Lung (tissue), 12 donors: Measurements from ENCODE around the gene POLR2B. TPM values are rescaled to one million over a fixed set of nuclear protein-coding genes. Genes with fewer than 3 reads are reported as not detected.
A peak's percentile ranks its signal among the peaks of the same experiment; 100 is the strongest.

ENCODE experiments used
- ATAC-seq: fragments of 200-7000 bp; cut with Tn5 transposase; one replicate; pipeline ENCODE4 v1.9.1; 2020; ENCODE audit warnings: moderate number of reproducible peaks; ENCODE audit not compliant: insufficient read depth, low FRiP score
- DNase-seq, 3 donors: peaks; one replicate each; pipeline ENCODE4 v3.0.0-alpha.2; 2013 to 2017
- H3K27ac ChIP-seq, 2 donors: one replicate each; pipeline ENCODE4 v1.5.1; 2013; ENCODE audit warnings: mild to moderate bottlenecking in 2 of 2, moderate library complexity in 2 of 2, control low read depth in 1 of 2, inconsistent platforms in 1 of 2, low read depth in 1 of 2, low read length in 1 of 2
- H3K27me3 ChIP-seq, 3 donors: one replicate each; pipeline ENCODE4 v1.5.1; 2013; ENCODE audit warnings: low read length in 2 of 3; ENCODE audit not compliant: control insufficient read depth in 3 of 3, insufficient read depth in 3 of 3
- H3K36me3 ChIP-seq, 4 donors: one replicate each; pipeline ENCODE4 v1.5.1; 2013; ENCODE audit warnings: low read length in 4 of 4, mild to moderate bottlenecking in 1 of 4, moderate library complexity in 1 of 4; ENCODE audit not compliant: control insufficient read depth in 4 of 4, insufficient read depth in 4 of 4
- H3K4me1 ChIP-seq, 5 donors: one replicate each; pipeline ENCODE4 v1.5.1; 2013; ENCODE audit warnings: low read length in 5 of 5, mild to moderate bottlenecking in 2 of 5, moderate library complexity in 1 of 5; ENCODE audit not compliant: control insufficient read depth in 5 of 5, insufficient read depth in 5 of 5
- H3K4me3 ChIP-seq: one replicate; pipeline ENCODE4 v1.5.1; 2013; ENCODE audit warnings: mild to moderate bottlenecking, control low read depth, moderate library complexity
- H3K9ac ChIP-seq, 2 donors: one replicate each; pipeline ENCODE4 v1.5.1; 2013; ENCODE audit warnings: low read length in 2 of 2, control low read depth in 1 of 2; ENCODE audit not compliant: insufficient read depth in 1 of 2
- H3K9me3 ChIP-seq, 4 donors: one replicate each; pipeline ENCODE4 v1.5.1; 2013; ENCODE audit warnings: low read length in 3 of 4, mild to moderate bottlenecking in 1 of 4, moderate library complexity in 1 of 4; ENCODE audit not compliant: control insufficient read depth in 4 of 4, insufficient read depth in 3 of 4
- CTCF ChIP-seq: IDR thresholded peaks from 2 replicates; pipeline ENCODE4 v1.5.1; 2012; ENCODE audit warnings: mild to moderate bottlenecking; ENCODE audit errors: control extremely low read depth, extremely low read depth
- WGBS, 2 donors: extraction: QIAGEN DNeasy Blood & Tissue Kit; methylation state at CpG; one replicate each; pipeline ENCODE4 v1.1.7; 2013; 5-methylcytosine and 5-hydroxymethylcytosine counted together
- polyA plus RNA-seq, 2 donors: library from polyadenylated mRNA; stranded (reverse); fragments of 200-250 nt; gene quantifications; one replicate each; pipeline ENCODE4 v1.2.1, GENCODE V29; 2013
- total RNA-seq, 2 donors: library from RNA; depleted of rRNA in 1 of 2; stranded (reverse); fragments of >200 nt in 1 of 2; gene quantifications; one replicate each; pipeline ENCODE4 v1.2.1, GENCODE V29; 2014 to 2021
- donor health status: control.
- donor health status: control.
- donor health status: Bipolar disorder and iron deficiency.
- donor health status: healthy.
- donor health status: DM: yes; HTN: yes; CAD: no.

The POLR2B gene
- total and polyA plus RNA-seq, 4 donors = 23.4 to 112 (median 52.8) TPM

DNA sequence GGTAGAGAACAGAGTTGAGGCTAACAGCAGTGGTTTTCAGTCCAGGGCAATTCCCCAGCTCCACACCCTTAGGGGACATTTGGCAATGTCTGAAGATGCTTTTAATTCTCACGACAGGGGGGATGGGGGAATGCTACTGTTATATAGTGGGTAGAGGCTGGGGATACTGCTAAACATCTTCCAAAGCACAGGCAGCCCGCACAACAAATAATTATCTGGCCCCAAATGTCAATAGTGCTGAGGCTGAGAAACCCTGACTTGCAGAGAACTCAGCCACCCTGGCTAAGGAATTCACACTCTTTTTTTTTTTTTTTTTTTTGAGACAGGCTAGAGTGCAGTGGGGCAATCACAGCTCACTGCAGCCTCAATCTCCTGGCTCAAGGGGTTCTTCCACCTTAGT lies 60.6 kb downstream of the POLR2B start:
- WGBS, 2 donors = 69 to 79% methylated on average over 2 of the region's 2 CpGs
- H3K4me1 ChIP-seq = peaks cover 0 to 34% (median 16%) of the 10 kb centered on the region in 5 donors
- no peaks in the 10 kb centered on the region for H3K9me3 ChIP-seq
- H3K9ac ChIP-seq = no peak overlapping the region
- ATAC-seq (no peak), DNase-seq (no peak)
- H3K27me3 ChIP-seq = no peaks in the 10 kb centered on the region
- H3K4me3 ChIP-seq = no peak overlapping the region
- TF ChIP-seq CTCF = no peak
- H3K27ac ChIP-seq = no peak overlapping the region
- H3K36me3 ChIP-seq = peaks cover 0 to 4% (median 2%) of the 10 kb centered on the region in 4 donors

DNA sequence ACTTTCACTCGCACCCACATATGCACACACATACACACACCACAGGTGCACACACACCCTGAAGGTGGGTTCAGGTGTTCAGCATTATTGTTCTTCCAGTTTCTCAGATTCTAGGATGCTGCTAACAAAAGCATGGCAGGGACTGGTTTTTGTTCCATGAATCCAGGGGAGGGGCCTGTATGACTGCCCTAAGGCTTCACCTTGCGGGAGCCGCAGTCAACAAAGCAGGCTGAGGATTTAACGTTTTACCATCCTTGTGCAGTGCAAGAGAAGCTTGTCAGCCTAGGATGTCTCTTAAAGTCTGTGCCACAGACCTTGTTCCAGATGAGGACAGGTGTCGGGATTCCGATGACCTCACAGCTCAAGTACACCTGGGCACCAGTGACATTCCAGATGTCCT lies 61.8 kb downstream of the POLR2B start:
- WGBS, 2 donors = 67 to 77% methylated on average over 6 of the region's 6 CpGs

GRCh38 chr4:57041020-57041419 lies 62.3 kb downstream of the POLR2B start:
- H3K9ac ChIP-seq = no peak overlapping the region
- no peak overlapping the region for H3K27ac ChIP-seq

More for the DNA sequence above, 61.8 kb downstream of the POLR2B start:
- ATAC-seq (no peak), DNase-seq (no peak)
- Histone ChIP-seq H3K9me3 (no peaks in the 10 kb centered on the region), H3K4me3 (no peak overlapping the region), H3K27ac (no peak overlapping the region), H3K27me3 (no peaks in the 10 kb centered on the region), H3K4me1 (peaks cover 0 to 42% (median 21%) of the 10 kb centered on the region in 5 donors), H3K9ac (no peak overlapping the region), H3K36me3 (peaks cover 0 to 4% (median 2%) of the 10 kb centered on the region in 4 donors)
- no peak for TF ChIP-seq CTCF

More at GRCh38 chr4:57041020-57041419, 62.3 kb downstream of the POLR2B start:
- DNase-seq (peak in 1 of 3 donors; percentile 30), ATAC-seq (no peak)
- Histone ChIP-seq H3K4me1 (peaks cover 0 to 42% (median 21%) of the 10 kb centered on the region in 5 donors), H3K27me3 (no peaks in the 10 kb centered on the region), H3K9me3 (no peaks in the 10 kb centered on the region), H3K4me3 (no peak overlapping the region), H3K36me3 (peaks cover 0 to 4% (median 2%) of the 10 kb centered on the region in 4 donors)
- TF ChIP-seq CTCF = no peak
- WGBS, 2 donors = 72 to 79% methylated on average over 1 of the region's 1 CpG
